ENCODE data around the gene USP24. TPM values are rescaled to one million over a fixed set of nuclear protein-coding genes. Genes with fewer than 3 reads are reported as not detected.

Gene USP24
- polyA plus RNA-seq, 1 donor from 2014 or later, result 29.5 TPM

- Histone ChIP-seq H3K36me3 (ENCODE audit: insufficient read depth, low read length) (no peaks in the 10 kb centered on the region), H2AFZ (ENCODE audit: low read depth, low read length) (no peak overlapping the region), H3K9me2 (ENCODE audit: insufficient read depth, low read length) (no peaks in the 10 kb centered on the region), H3K79me2 (replicated peaks; ENCODE audit: insufficient read depth, low read length) (no peaks in the 10 kb centered on the region), H3K4me2 (ENCODE audit: low read length) (no peak overlapping the region), H4K20me1 (ENCODE audit: insufficient read depth) (no peaks in the 10 kb centered on the region), H3K4me3 (ENCODE audit: low read length) (no peak overlapping the region), H3K27me3 (ENCODE audit: insufficient read depth, low read depth, low read length) (no peaks in the 10 kb centered on the region), H3K27ac (ENCODE audit: low read length) (no peak overlapping the region), H3K9ac (ENCODE audit: low read length) (no peak overlapping the region), H3K9me3 (ENCODE audit: low read length) (no peaks in the 10 kb centered on the region), H3F3A (ENCODE audit: insufficient read depth, low read length, poor library complexity, severe bottlenecking) (no peaks in the 10 kb centered on the region)
- TF ChIP-seq POLR2AphosphoS5 (IDR thresholded peaks at IDR 0.05) (no peak), REST (IDR thresholded peaks at IDR 0.05; ENCODE audit: borderline replicate concordance) (no peak), CTCF (IDR thresholded peaks at IDR 0.05; ENCODE audit: poor library complexity, severe bottlenecking) (no peak), RAD21 (conservative IDR thresholded peaks at IDR 0.05) (no peak), SMC3 (conservative IDR thresholded peaks at IDR 0.05; ENCODE audit: poor library complexity) (no peak), MXI1 (conservative IDR thresholded peaks at IDR 0.05; ENCODE audit: poor library complexity, severe bottlenecking) (no peak), TAF1 (IDR thresholded peaks at IDR 0.05; ENCODE audit: low read depth) (no peak), EZH2 (IDR thresholded peaks at IDR 0.05; ENCODE audit: borderline replicate concordance, insufficient read depth, low read length, poor library complexity, severe bottlenecking) (no peak)
These were observed 24.4 kb upstream of the USP24 start for GRCh38 chr1:55239548-55239947.

- H3K9me2 ChIP-seq (ENCODE audit: insufficient read depth, low read length), result no peaks in the 10 kb centered on the region
- no peak overlapping the region for H3K9ac ChIP-seq (ENCODE audit: low read length)
- no peaks in the 10 kb centered on the region for H3K27me3 ChIP-seq (ENCODE audit: insufficient read depth, low read depth, low read length)
- H3K27ac ChIP-seq (ENCODE audit: low read length), result no peak overlapping the region
- no peak overlapping the region for H2AFZ ChIP-seq (ENCODE audit: low read depth, low read length)
- H3K36me3 ChIP-seq (ENCODE audit: insufficient read depth, low read length), result no peaks in the 10 kb centered on the region
- no peaks in the 10 kb centered on the region for H3K9me3 ChIP-seq (ENCODE audit: low read length)
- no peaks in the 10 kb centered on the region for H3K79me2 ChIP-seq (replicated peaks; ENCODE audit: insufficient read depth, low read length)
- no peak overlapping the region for H3K4me2 ChIP-seq (ENCODE audit: low read length)
- H4K20me1 ChIP-seq (ENCODE audit: insufficient read depth), result no peaks in the 10 kb centered on the region
- TF ChIP-seq RAD21 (conservative IDR thresholded peaks at IDR 0.05), result no peak
- TF ChIP-seq POLR2AphosphoS5 (IDR thresholded peaks at IDR 0.05), result no peak
- TF ChIP-seq CTCF (IDR thresholded peaks at IDR 0.05; ENCODE audit: poor library complexity, severe bottlenecking), result no peak
- TF ChIP-seq EZH2 (IDR thresholded peaks at IDR 0.05; ENCODE audit: borderline replicate concordance, insufficient read depth, low read length, poor library complexity, severe bottlenecking), result no peak
- no peak for TF ChIP-seq REST (IDR thresholded peaks at IDR 0.05; ENCODE audit: borderline replicate concordance)
- no peak for TF ChIP-seq SMC3 (conservative IDR thresholded peaks at IDR 0.05; ENCODE audit: poor library complexity)
- TF ChIP-seq EP300 (conservative IDR thresholded peaks at IDR 0.05; ENCODE audit: poor library complexity, severe bottlenecking), result no peak
- TF ChIP-seq TAF1 (IDR thresholded peaks at IDR 0.05; ENCODE audit: low read depth), result no peak
- TF ChIP-seq MXI1 (conservative IDR thresholded peaks at IDR 0.05; ENCODE audit: poor library complexity, severe bottlenecking), result no peak
- H3F3A ChIP-seq (ENCODE audit: insufficient read depth, low read length, poor library complexity, severe bottlenecking), result no peaks in the 10 kb centered on the region
- no peak overlapping the region for H3K4me3 ChIP-seq (ENCODE audit: low read length)
These were observed 20.6 kb upstream of the USP24 start for GRCh38 chr1:55235722-55236121.

Data from neural cell (in vitro differentiated cells).